ENCODE measurements around the gene PNMA1.

Gene PNMA1

GRCh38 chr14:73754911-73755360 lies 40.8 kb upstream of the PNMA1 start:
- no peak for DNase-seq (ENCODE audit: extremely low read depth, low read depth)

GRCh38 chr14:73753887-73754795 lies 40.0 kb upstream of the PNMA1 start:
- TF ChIP-seq CTCF (IDR thresholded peaks at IDR 0.05; ENCODE audit: low read depth, low read length): no peak
- no peak for DNase-seq (ENCODE audit: extremely low read depth, low read depth)

More at GRCh38 chr14:73754911-73755360, 40.8 kb upstream of the PNMA1 start:
- TF ChIP-seq CTCF (IDR thresholded peaks at IDR 0.05; ENCODE audit: low read depth, low read length): no peak

DNA sequence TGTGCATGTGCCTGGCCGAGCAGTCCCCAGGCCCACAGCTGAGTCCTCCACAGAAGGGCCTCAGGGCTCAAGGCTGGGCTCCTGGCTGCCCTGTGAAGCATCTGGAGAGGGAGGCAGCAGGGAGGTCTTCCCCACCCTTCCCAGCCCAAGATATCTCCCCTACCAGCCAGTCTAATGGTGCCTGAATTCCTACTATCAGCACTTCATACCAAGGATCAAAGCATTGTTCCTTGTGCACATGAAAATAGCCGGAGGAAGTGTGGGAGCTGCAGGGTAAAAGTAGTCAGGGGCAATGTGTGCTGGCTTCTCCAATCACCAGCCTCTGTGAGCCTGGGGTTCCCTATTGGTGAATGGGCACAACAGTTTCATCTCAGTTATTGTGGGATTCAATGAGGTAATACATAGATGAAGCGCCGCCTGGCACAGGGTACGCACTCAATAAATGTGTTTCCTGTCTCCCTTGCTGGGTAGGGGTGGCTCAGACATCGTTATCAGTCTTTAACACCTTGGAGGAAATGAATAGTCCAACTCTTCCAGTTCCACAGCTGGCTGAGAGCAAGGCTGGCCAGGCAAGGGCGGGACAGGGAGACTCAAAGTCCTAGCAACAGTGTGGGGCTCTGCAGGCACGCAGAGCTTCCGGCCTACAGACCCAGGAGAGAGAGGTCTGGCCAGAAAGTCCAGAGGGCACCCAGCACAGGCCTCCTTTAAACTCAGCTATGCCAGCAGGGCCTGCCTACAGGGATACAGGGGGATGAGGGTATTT lies 39.1 kb upstream of the PNMA1 start:
- no peak for DNase-seq (ENCODE audit: extremely low read depth, low read depth)
- no peak for TF ChIP-seq CTCF (IDR thresholded peaks at IDR 0.05; ENCODE audit: low read depth, low read length)

GRCh38 chr14:73752297-73752992 lies 38.3 kb upstream of the PNMA1 start:
- DNase-seq (ENCODE audit: extremely low read depth, low read depth): no peak
- peak; percentile 37 for TF ChIP-seq CTCF (IDR thresholded peaks at IDR 0.05; ENCODE audit: low read depth, low read length)

DNA sequence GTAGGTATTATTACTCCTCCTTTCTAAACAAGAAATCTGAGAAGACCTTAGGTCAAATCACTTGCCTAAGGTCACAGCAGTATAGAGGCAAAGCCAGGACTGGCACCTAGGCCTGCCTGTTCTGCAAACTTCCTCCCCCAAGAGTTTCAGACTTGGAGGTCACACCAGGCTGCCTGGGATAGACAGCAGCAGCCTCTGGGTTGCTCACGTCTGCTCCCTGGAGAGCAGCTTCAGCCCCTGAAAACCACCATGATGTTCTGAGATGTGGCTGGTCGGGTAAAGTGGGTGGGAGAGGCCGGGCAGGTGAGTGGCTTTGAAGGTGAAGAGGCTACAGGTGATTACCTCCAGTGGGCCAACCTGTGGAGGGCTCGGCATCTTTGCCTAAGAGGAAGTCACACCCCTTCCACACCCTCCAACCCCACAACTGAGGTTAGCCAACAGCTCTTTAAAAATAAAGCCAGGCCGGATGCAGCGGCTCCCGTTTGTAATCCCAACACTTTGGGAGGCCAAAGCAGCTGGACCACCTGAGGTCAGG lies 37.0 kb upstream of the PNMA1 start:
- no peak for DNase-seq (ENCODE audit: extremely low read depth, low read depth)
- TF ChIP-seq CTCF (IDR thresholded peaks at IDR 0.05; ENCODE audit: low read depth, low read length): no peak

GRCh38 chr14:73750531-73750901 lies 36.3 kb upstream of the PNMA1 start:
- DNase-seq (ENCODE audit: extremely low read depth, low read depth): no peak
- TF ChIP-seq CTCF (IDR thresholded peaks at IDR 0.05; ENCODE audit: low read depth, low read length): no peak

All from AG09319 (cell line).